GM12878 (cell line): ENCODE measurements around the gene ANKRD65. TPM values are rescaled to one million over a fixed set of nuclear protein-coding genes. Genes with fewer than 3 reads are reported as not detected.
A peak's percentile ranks its signal among the peaks of the same experiment; 100 is the strongest.

Experiments
- ATAC-seq: fragments of 200-7000 bp; cut with Tn5 transposase; 3 replicates; pipeline ENCODE4 v1.9.1; 2020; ENCODE audit warnings: mild to moderate bottlenecking, moderate library complexity
- BruUV-seq: library from RNA; stranded (reverse); fragments of 400-500 nt; replicated peaks from 2 replicates; lab custom pipeline; 2021; lab: Mats Ljungman, UMichigan
- CTCF ChIA-PET: fragments of 300-600 bp; sonication (Branson Sonifier 250); formaldehyde crosslinking; extraction: SDS; loops from one replicate; lab custom pipeline; 2021; ENCODE audit warnings: inconsistent platforms; lab: Yijun Ruan, JAX
- POLR2A ChIA-PET: fragments of 350-600 bp; formaldehyde crosslinking; extraction: SDS; loops from one replicate; lab custom pipeline; 2021; ENCODE audit warnings: inconsistent platforms; lab: Charles Lee
- RAD21 ChIA-PET: fragments of 300-600 bp; sonication (Branson Sonifier 250); formaldehyde crosslinking; loops from one replicate; lab custom pipeline; 2023; ENCODE audit warnings: antibody characterized with exemption; ENCODE audit not compliant: unreplicated experiment; lab: Charles Lee
- SMC1A ChIA-PET: fragments of 300-600 bp; sonication (Branson Sonifier 250); formaldehyde crosslinking; loops from one replicate; lab custom pipeline; 2023; ENCODE audit not compliant: unreplicated experiment, uncharacterized antibody; lab: Charles Lee
- DNase-seq: peaks from one replicate; pipeline ENCODE4 v3.0.0-alpha.2; 2011; ENCODE audit warnings: low read depth, low spot score
- FAIRE-seq: peaks from 3 replicates; lab custom pipeline; 2011; peaks lifted over from hg19 to GRCh38; lab: Jason Lieb, UNC
- H2AFZ ChIP-seq: 2 replicates; pipeline ENCODE4 v1.6.0; 2011; ENCODE audit warnings: low read depth, low read length, control low read depth; ENCODE audit not compliant: control insufficient read depth
- H3K27ac ChIP-seq: 2 replicates; pipeline ENCODE4 v1.5.1; 2011; ENCODE audit warnings: control low read depth; ENCODE audit not compliant: control insufficient read depth, insufficient read depth
- H3K27me3 ChIP-seq, 2 experiments: replicated peaks in 1 of 2; 2 replicates each; pipeline versions ENCODE4 v1.6.0 to v1.6.1; 2011; ENCODE audit warnings: low read length in 1 of 2; ENCODE audit not compliant: control insufficient read depth in 2 of 2, insufficient read depth in 2 of 2
- H3K36me3 ChIP-seq, 2 experiments: 2 replicates each; pipeline ENCODE4 v1.5.1; 2011; ENCODE audit warnings: low read length in 1 of 2; ENCODE audit not compliant: control insufficient read depth in 2 of 2, insufficient read depth in 2 of 2
- H3K4me1 ChIP-seq: 2 replicates; pipeline ENCODE4 v1.6.1; 2011; ENCODE audit warnings: mild to moderate bottlenecking, low read length, moderate library complexity, mixed read lengths; ENCODE audit not compliant: control insufficient read depth, insufficient read depth
- H3K4me2 ChIP-seq: 2 replicates; pipeline ENCODE4 v1.6.0; 2011; ENCODE audit warnings: control low read depth; ENCODE audit not compliant: control insufficient read depth, insufficient read depth
- H3K4me3 ChIP-seq: fragments of 200-600 bp; sonication (generic); 2 replicates; pipeline ENCODE4 v1.5.1; 2016
- H3K79me2 ChIP-seq: 2 replicates; pipeline ENCODE4 v1.6.0; 2011; ENCODE audit warnings: low read length; ENCODE audit not compliant: control insufficient read depth, insufficient read depth
- H3K9ac ChIP-seq: 2 replicates; pipeline ENCODE4 v1.8.0; 2011; ENCODE audit warnings: low read length, control low read depth, mixed read lengths; ENCODE audit not compliant: control insufficient read depth, insufficient read depth
- H3K9me3 ChIP-seq: replicated peaks from 3 replicates; pipeline ENCODE4 v1.5.1; 2011; ENCODE audit warnings: mild to moderate bottlenecking, low read length; ENCODE audit not compliant: control insufficient read depth, insufficient read depth
- H4K20me1 ChIP-seq: 2 replicates; pipeline ENCODE4 v1.6.0; 2011; ENCODE audit not compliant: control insufficient read depth, insufficient read depth
- BMI1 ChIP-seq: fragments of 450-650 bp; IDR thresholded peaks from 2 replicates; pipeline ENCODE4 v1.6.1; 2016; ENCODE audit warnings: mild to moderate bottlenecking, moderate library complexity, borderline replicate concordance
- CBFB ChIP-seq: IDR thresholded peaks from 2 replicates; pipeline ENCODE4 v1.6.1; 2016; ENCODE audit warnings: antibody characterized with exemption, low read depth
- CEBPZ ChIP-seq: fragments of 150-350 bp; IDR thresholded peaks from 2 replicates; pipeline ENCODE4 v1.6.1; 2016; ENCODE audit warnings: low read depth, low read length
- CUX1 ChIP-seq: IDR thresholded peaks from 2 replicates; pipeline ENCODE4 v1.6.1; 2012; ENCODE audit warnings: improper control_type of control experiment, low read depth, low read length; ENCODE audit not compliant: insufficient replicate concordance
- DPF2 ChIP-seq: fragments of 450-650 bp; IDR thresholded peaks from 2 replicates; pipeline ENCODE4 v1.6.1; 2017; ENCODE audit warnings: mild to moderate bottlenecking
- ESRRA ChIP-seq: IDR thresholded peaks from 2 replicates; pipeline ENCODE4 v1.6.1; 2012; ENCODE audit warnings: mild to moderate bottlenecking, low read length, improper control_type of control experiment
- HCFC1 ChIP-seq: fragments of 150-350 bp; IDR thresholded peaks from 2 replicates; pipeline ENCODE4 v1.6.1; 2014; ENCODE audit warnings: low read length
- NFXL1 ChIP-seq: fragments of 450-650 bp; IDR thresholded peaks from 2 replicates; pipeline ENCODE4 v1.6.1; 2017; ENCODE audit warnings: antibody characterized with exemption, mild to moderate bottlenecking, borderline replicate concordance
- TCF7 ChIP-seq: IDR thresholded peaks from 2 replicates; pipeline ENCODE4 v1.6.1; 2014; ENCODE audit warnings: antibody characterized with exemption, borderline replicate concordance
- ZZZ3 ChIP-seq: IDR thresholded peaks from 2 replicates; pipeline ENCODE4 v1.6.1; 2011; ENCODE audit warnings: low read depth; ENCODE audit not compliant: control insufficient read depth, insufficient read length
- WGBS: methylation state at CpG from one replicate; pipeline ENCODE4 v1.1.6; 2016; ENCODE audit warnings: low lambda C conversion rate; ENCODE audit not compliant: insufficient replicate concordance, insufficient coverage; ENCODE audit errors: missing lambda C conversion rate; 5-methylcytosine and 5-hydroxymethylcytosine counted together
- in situ Hi-C: fragments of 300-500 bp; cut with MboI; formaldehyde crosslinking; loops from 9 replicates; pipeline ENCODE4 v1.14.3; 2018; ENCODE audit warnings: mixed read lengths
- intact Hi-C: fragments of 100-400 bp; cut with micrococcal nuclease; formaldehyde crosslinking; loops from one replicate; pipeline ENCODE4 v1.14.2; 2022; ENCODE audit not compliant: unreplicated experiment
- polyA plus RNA-seq, 11 experiments: library from polyadenylated mRNA; depleted of rRNA in 4 of 11; unstranded in 6 of 11; stranded (reverse) in 5 of 11; fragments of >200 nt; fragmentation: Nextera tagmentation in 4 of 11; fragmentation: Illumina TruSeq in 1 of 11; extraction: Ambion mirVana in 4 of 11; extraction: Trizol in 1 of 11; gene quantifications; 1 replicate in 1 of 11; 2 replicates in 10 of 11; pipeline versions ENCODE4 v1.2.1 to v1.2.3, GENCODE V29; 2011 to 2016; ENCODE audit warnings: inconsistent platforms in 2 of 11, missing spikeins in 2 of 11, low read depth in 1 of 11
- total RNA-seq, 4 experiments: library from RNA; depleted of rRNA in 3 of 4; stranded (reverse); fragments of >200 nt in 3 of 4; fragmentation: Illumina TruSeq in 1 of 4; extraction: Trizol in 1 of 4; gene quantifications; 2 replicates each; pipeline versions ENCODE4 v1.2.1 to v1.2.3, GENCODE V29; 2013 to 2021
- TF ChIP-seq, protein P1 (sequence below): fragments of 450-650 bp; IDR thresholded peaks from 2 replicates; pipeline ENCODE4 v1.6.1; 2017; ENCODE audit warnings: borderline replicate concordance

Gene ANKRD65
- total and polyA plus RNA-seq, 10 of the 15 experiments (the other 5 are each of a cell fraction or from before 2014, with no cell fraction given) = 0.05 to 2.8 (median 0.37) TPM

GRCh38 chr1:1373815-1374588 lies 47.1 kb downstream of the ANKRD65 start:
- H3K27me3 ChIP-seq = no peaks in the 10 kb centered on the region
- H3K9ac ChIP-seq = peak overlapping the region; percentile 95
- no peak for ATAC-seq
- H3K4me2 ChIP-seq = peak overlapping the region; percentile 95
- peak overlapping the region; percentile 86 for H3K27ac ChIP-seq
- ChIA-PET POLR2A (interaction anchor here (1.2 to 2.5 kb wide), 2 partner anchors 25 to 131 kb away, joined by 3 to 17 read pairs; partner anchors contain the start of gene CCNL2), CTCF (interaction anchor here (1.0 to 2.8 kb wide), 3 partner anchors 26 to 132 kb away, joined by 3 to 15 read pairs (median 4); no protein-coding TSS in a partner anchor), SMC1A (interaction anchor here (1.1 to 1.5 kb wide), 2 partner anchors 32 to 64 kb away, joined by 3 to 5 read pairs; no protein-coding TSS in a partner anchor), RAD21 (interaction anchor here (1.4 kb wide), 2 partner anchors 25 to 26 kb away, joined by 4 read pairs; partner anchors contain the start of gene CCNL2)
- TSS peak; percentile 74 for BruUV-seq
- 54% methylated on average over 52 of the region's 52 CpGs for WGBS
- DNase-seq = no peak
- in situ Hi-C loops = no loop called here
- intact Hi-C loops = loop anchor here (2.0 to 10.0 kb wide), 2 partner anchors 65 to 131 kb away; partner anchors contain the start of gene PUSL1
- H3K4me3 ChIP-seq = peak overlapping the region; percentile 94
- peaks cover 30% of the 10 kb centered on the region for H3K79me2 ChIP-seq
- H3K9me3 ChIP-seq = no peaks in the 10 kb centered on the region
- no peaks in the 10 kb centered on the region for H4K20me1 ChIP-seq
- no peak for FAIRE-seq
- H2AFZ ChIP-seq = no peak overlapping the region
- peaks cover 24% of the 10 kb centered on the region for H3K4me1 ChIP-seq
- H3K36me3 ChIP-seq = peaks cover 0 to 3% of the 10 kb centered on the region in 2 experiments; a peak in 2 of 4 replicates
- TF ChIP-seq TCF7 (no peak), NFXL1 (no peak), ZZZ3 (no peak), BMI1 (no peak), DPF2 (no peak), CUX1 (no peak), ESRRA (no peak), CBFB (no peak), HCFC1 (no peak), CEBPZ (no peak)
- TF ChIP-seq, protein P1, sequence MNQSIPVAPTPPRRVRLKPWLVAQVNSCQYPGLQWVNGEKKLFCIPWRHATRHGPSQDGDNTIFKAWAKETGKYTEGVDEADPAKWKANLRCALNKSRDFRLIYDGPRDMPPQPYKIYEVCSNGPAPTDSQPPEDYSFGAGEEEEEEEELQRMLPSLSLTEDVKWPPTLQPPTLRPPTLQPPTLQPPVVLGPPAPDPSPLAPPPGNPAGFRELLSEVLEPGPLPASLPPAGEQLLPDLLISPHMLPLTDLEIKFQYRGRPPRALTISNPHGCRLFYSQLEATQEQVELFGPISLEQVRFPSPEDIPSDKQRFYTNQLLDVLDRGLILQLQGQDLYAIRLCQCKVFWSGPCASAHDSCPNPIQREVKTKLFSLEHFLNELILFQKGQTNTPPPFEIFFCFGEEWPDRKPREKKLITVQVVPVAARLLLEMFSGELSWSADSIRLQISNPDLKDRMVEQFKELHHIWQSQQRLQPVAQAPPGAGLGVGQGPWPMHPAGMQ = no peak
